Measurements from ENCODE around the gene ABHD8. TPM values are rescaled to one million over a fixed set of nuclear protein-coding genes. Genes with fewer than 3 reads are reported as not detected.

The ABHD8 gene
- total RNA-seq, 1 experiment from 2014 or later, result 25.9 TPM

DNA sequence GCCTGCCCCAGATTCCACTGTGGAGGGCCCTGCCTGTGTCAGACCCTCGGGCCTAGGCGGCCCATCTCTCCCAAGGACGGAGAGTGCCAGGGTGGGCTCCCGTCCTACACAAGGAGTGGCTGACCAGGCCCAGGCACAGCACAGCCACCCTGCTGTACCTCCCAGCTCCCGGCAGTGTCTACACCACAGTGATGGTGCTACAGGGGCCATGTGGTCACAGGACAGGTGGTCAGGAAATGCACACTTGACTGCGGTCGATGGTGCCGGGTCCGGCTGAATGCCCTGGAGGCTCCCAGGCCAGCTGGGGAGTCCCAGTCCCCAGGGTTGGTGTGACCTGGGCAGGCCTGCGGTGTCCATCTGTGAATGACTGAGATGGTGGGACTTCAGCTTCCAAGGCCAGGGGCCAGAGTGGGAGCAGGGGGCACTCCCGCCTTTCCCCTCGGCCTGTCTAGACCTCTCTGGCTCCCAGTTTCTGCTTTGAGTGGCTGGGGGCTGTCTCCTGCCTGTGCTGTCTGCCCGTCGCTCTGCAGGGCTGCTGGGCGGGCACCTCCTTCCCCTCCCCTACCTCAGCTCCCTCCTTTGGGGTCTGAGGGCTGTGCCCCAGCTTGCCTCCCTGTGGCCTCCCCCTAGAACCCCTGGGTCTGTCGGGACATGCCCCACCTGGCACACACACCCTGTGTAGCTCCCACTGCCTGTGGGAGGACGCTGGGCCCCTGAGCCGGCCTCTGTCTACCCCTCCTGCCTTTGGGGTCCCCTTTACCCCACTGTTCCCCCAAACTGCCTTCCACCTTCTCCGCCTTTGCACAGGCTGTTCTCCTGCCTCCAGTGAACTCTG, 18.6 kb upstream of the ABHD8 start:
- DNase-seq (ENCODE audit: low read depth), result no peak

GRCh38 chr19:17320435-17320834, 17.2 kb upstream of the ABHD8 start:
- no peak for DNase-seq (ENCODE audit: low read depth)

GRCh38 chr19:17319473-17320238, 16.4 kb upstream of the ABHD8 start:
- DNase-seq (ENCODE audit: low read depth), result no peak

DNA sequence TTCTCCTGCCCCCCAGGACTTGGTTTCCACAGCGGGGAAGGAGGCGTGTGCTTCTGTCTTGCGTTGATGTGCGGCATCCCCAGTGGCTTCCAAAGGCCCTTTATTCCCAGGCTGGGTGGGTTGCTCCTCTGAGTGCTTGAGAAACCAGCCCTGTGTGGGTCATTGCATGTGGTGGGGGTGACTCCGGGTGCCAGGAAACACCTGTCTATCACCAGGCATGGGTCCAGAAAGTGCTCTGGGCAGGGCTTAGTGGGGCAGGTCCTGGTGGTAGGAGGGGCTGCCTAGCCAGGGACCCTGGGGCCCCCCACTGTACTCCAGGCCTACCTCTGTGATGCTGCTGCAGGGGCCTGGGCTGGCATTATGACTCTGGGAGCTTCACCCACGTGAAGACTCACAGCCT, 15.7 kb upstream of the ABHD8 start:
- DNase-seq (ENCODE audit: low read depth), result no peak

GRCh38 chr19:17314007-17314593, 10.9 kb upstream of the ABHD8 start:
- no peak for DNase-seq (ENCODE audit: low read depth)

DNA sequence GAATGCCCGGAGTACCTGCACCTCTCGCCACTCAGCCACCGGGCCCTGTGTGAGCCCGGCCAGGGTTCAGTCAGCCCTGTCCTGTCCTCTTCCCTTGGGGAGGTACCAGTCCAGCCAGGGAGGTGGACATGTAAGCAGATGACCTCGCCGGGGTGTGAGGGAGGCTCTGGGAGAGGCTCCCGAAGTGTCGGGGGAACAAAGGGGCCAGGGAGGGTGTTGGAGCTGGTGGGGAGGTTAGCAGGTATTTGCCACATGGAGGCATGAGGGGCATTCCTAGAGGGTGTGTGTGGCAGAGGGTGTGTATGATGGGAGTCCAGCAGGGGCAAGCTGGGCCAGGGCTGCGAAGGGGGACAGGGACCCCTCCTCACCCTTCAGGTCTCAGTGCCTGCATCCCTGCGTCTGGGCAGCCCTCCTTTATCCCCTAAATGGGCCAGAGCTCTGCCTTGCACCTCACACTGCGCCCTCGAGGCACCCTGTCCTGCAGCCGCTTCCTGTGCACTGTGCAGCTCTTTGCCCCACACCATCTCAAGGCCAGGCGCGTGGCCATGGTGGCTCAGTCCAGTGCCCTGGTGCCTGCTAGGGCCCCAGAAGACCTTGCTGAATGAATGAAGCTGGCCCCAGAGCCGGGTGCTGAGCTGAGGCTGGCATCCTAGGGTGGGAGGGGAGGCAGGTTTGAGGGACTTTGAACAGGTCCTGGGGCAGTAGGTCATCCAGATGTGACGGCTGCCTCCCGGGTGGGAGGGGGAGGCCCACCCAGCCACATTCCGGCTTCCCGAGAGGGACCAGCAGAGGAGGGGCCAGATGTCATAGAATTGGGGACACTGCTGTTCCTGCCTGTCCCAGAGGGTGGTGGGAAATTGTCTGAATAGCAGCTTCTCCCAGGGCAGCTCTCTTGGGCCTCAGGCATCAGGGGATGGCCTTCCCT, 9.2 kb upstream of the ABHD8 start:
- DNase-seq (ENCODE audit: low read depth), result no peak

GRCh38 chr19:17311455-17312188, 8.4 kb upstream of the ABHD8 start:
- DNase-seq (ENCODE audit: low read depth), result peak; percentile 40

DNA sequence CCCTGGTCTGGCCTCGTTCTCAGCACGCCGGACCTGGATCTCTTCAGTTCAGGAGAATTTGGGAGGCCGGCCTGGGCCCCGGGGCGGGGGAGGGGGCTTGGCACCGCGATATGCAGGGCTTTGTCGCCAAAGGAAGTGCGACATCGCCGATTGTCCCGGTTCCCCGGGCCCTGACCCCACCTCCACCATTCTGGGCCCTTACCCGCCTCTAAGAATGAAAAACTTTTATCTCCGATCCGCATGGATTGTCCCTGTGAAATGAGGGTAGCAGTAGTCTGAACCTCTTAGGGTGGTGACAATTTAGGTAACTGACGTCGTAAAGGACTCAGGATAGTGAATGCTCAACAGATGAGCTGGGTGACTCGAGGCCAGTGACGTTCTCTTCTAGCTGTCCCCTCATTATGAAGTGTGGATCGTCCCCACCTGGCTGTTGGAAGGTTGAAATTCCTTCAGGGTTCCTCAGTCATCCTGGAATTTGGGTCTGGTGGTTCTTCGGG, 6.8 kb upstream of the ABHD8 start:
- DNase-seq (ENCODE audit: low read depth), result no peak

GRCh38 chr19:17309198-17309964, 6.2 kb upstream of the ABHD8 start, which contains the start of gene DDA1:
Gene DDA1, plus strand, starts transcription at chr19:17309563. Its CDS starts 92 bp downstream, at chr19:17309655.
- peak; percentile 100 for DNase-seq (ENCODE audit: low read depth)

DNA sequence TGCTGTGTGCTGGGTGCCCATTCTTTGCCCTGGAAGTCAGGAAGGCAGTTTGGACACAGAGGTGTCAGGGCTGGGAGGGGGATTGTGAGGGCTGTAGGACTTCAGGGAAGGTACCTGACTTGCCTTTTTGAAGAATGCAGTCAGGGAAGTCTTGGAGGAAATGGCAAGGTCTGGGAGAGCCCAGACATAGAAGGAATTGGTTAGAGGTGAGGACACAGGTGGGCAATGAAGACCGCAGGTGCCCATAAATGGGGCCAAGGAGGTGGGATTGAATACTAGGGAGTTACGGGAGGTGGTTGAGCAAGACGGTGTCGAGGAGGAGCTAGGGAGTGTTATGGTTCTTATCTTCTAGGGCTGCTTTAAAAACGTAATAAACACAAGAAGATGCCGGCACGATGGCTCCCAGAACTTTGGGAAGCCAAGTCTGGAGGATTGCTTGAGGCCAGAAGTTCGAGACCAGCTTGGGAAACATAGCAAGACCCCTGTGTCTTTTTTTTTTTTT, 4.7 kb upstream of the ABHD8 start:
- DNase-seq (ENCODE audit: low read depth), result no peak

GRCh38 chr19:17306285-17306714, 3.1 kb upstream of the ABHD8 start:
- no peak for DNase-seq (ENCODE audit: low read depth)

DNA sequence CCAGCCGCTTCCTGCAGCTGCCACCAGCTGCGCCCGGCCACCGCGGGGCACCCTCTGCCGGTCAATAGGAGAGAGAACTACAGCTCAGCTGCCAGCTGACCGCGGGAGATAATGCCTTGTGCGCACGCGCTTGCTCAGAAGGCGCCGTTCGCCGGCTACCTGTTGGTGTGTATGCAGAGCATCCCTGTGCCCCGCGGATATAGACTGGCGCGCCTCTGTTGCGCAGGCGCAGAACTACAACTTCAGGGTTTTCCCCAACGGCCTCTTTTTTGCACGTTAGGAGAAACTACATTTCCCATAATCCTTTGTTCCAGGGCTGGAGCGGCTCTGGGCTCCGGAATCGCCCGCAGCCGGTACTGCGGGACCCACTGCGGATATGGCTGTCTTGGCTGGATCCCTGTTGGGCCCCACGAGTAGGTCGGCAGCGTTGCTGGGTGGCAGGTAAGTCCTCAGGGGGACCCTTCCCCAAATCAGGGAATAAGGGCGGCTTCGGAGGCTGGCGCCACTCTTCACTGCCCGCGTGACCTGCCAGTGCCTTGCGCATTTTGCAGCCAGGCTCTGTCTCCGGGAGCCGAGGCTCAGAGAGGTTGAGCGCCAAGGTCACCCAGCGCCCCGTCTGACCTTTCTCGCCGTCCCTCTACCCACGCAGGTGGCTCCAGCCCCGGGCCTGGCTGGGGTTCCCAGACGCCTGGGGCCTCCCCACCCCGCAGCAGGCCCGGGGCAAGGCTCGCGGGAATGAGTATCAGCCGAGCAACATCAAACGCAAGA, 2.5 kb upstream of the ABHD8 start, which contains the start of gene MRPL34:
Gene MRPL34, plus strand, starts transcription at position 356 of the 768 bp plus-strand sequence. Its CDS starts 21 bp downstream, at position 377.
- DNase-seq (ENCODE audit: low read depth), result peak; percentile 99

GRCh38 chr19:17305216-17305516, 1.9 kb upstream of the ABHD8 start:
- DNase-seq (ENCODE audit: low read depth), result no peak

DNA sequence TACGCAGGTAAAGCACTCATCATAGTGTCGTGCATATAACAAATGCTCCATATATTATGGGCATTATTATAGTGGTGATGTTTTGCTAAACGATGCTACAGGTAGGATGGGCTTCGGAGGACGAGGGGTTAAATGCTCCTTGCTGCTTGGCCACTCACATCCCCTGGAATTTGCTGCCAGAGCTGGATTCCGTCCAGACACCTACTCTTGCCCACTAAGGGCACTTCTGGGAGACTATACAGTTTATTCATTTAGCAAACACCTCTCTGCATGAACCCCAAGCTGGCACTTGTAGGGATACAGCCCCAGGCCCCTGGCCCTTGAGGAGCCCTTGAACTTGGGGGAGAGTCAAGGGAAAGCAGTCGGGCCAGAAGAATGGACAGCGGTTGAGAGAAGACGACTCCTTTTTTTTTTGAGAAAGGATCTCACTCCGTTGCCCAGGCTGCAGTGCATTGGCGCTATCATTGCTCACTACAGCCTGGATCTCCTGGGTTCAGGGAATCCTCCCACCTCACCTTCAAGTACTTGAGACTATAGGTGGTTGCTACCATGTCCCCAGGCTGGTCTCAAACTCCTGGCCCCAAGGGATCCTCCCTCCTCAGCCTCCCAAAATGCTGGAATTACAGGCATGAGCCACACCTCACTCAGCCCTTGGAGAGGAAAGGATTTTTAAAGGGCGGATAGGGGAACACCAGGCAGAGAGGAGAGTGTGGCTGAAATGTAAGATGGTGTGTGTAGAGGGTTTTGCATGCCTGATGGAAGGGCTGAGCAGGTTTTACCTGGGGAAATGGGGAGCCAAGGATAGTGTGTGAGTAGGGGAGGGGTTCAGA, 1.4 kb upstream of the ABHD8 start:
- no peak for DNase-seq (ENCODE audit: low read depth)

GRCh38 chr19:17303940-17304267, 679 bp upstream of the ABHD8 start:
- DNase-seq (ENCODE audit: low read depth), result no peak

GRCh38 chr19:17302391-17303166, 646 bp downstream of the ABHD8 start:
- no peak for DNase-seq (ENCODE audit: low read depth)

- DNase-seq (ENCODE audit: low read depth), result no peak
Observed at GRCh38 chr19:17300992-17301619, 2.1 kb downstream of the ABHD8 start.
